LNCaP clone FGC (cell line): Measurements from ENCODE around the gene RASAL1.

Experiments used
- DNase-seq: peaks from one replicate; pipeline ENCODE4 v3.0.0-alpha.2; 2011; ENCODE audit warnings: low read depth
- H3K4me3 ChIP-seq: 2 replicates; pipeline ENCODE4 v1.5.1; 2011; ENCODE audit warnings: mild to moderate bottlenecking, low read depth, low read length, control low read depth
- CTCF ChIP-seq: IDR thresholded peaks from 2 replicates; pipeline ENCODE4 v1.5.1; 2012; ENCODE audit warnings: mild to moderate bottlenecking; ENCODE audit not compliant: control insufficient read depth, insufficient read depth; ENCODE audit errors: extremely low read depth

Gene RASAL1

GRCh38 chr12:113083863-113084435, 51.6 kb downstream of the RASAL1 start:
- DNase-seq = no peak
- no peak overlapping the region for H3K4me3 ChIP-seq

GRCh38 chr12:113082486-113083148, 52.9 kb downstream of the RASAL1 start:
- H3K4me3 ChIP-seq = no peak overlapping the region
- no peak for DNase-seq
- TF ChIP-seq CTCF = no peak

More at GRCh38 chr12:113083863-113084435, 51.6 kb downstream of the RASAL1 start:
- TF ChIP-seq CTCF = no peak

GRCh38 chr12:113081873-113082272, 53.7 kb downstream of the RASAL1 start:
- no peak for TF ChIP-seq CTCF
- no peak for DNase-seq
- no peak overlapping the region for H3K4me3 ChIP-seq

- H3K4me3 ChIP-seq = no peak overlapping the region
- no peak for TF ChIP-seq CTCF
- DNase-seq = no peak
Observed at GRCh38 chr12:113077859-113078255, 57.7 kb downstream of the RASAL1 start.

- no peak overlapping the region for H3K4me3 ChIP-seq
- no peak for TF ChIP-seq CTCF
- no peak for DNase-seq
Observed at GRCh38 chr12:113077057-113077858, 58.3 kb downstream of the RASAL1 start.

- no peak for DNase-seq
- no peak for TF ChIP-seq CTCF
- no peak overlapping the region for H3K4me3 ChIP-seq
Observed at GRCh38 chr12:113075137-113075683, 60.4 kb downstream of the RASAL1 start.
